LNCaP clone FGC (cell line): ENCODE data around the gene TRIL.

Source experiments
- DNase-seq: peaks from one replicate; pipeline ENCODE4 v3.0.0-alpha.2; 2011; ENCODE audit warnings: low read depth
- H3K4me3 ChIP-seq: 2 replicates; pipeline ENCODE4 v1.5.1; 2011; ENCODE audit warnings: mild to moderate bottlenecking, low read depth, low read length, control low read depth
- CTCF ChIP-seq: IDR thresholded peaks from 2 replicates; pipeline ENCODE4 v1.5.1; 2012; ENCODE audit warnings: mild to moderate bottlenecking; ENCODE audit not compliant: control insufficient read depth, insufficient read depth; ENCODE audit errors: extremely low read depth

TRIL gene

GRCh38 chr7:28937103-28937502 is 21.0 kb downstream of the TRIL start:
- no peak for DNase-seq
- H3K4me3 ChIP-seq = no peak overlapping the region
- TF ChIP-seq CTCF = no peak

- TF ChIP-seq CTCF = no peak
- no peak for DNase-seq
- H3K4me3 ChIP-seq = no peak overlapping the region
Measured at GRCh38 chr7:28933846-28934320, 24.2 kb downstream of the TRIL start.

- no peak for TF ChIP-seq CTCF
- no peak overlapping the region for H3K4me3 ChIP-seq
- no peak for DNase-seq
Measured at GRCh38 chr7:28931565-28931964, 26.6 kb downstream of the TRIL start.

- H3K4me3 ChIP-seq = peak overlapping the region; percentile 48
- DNase-seq = peak; percentile 74
- TF ChIP-seq CTCF = peak; percentile 76
Measured at GRCh38 chr7:28926871-28927597, 31.1 kb downstream of the TRIL start.

- TF ChIP-seq CTCF = peak; percentile 91
- no peak overlapping the region for H3K4me3 ChIP-seq
- peak; percentile 37 for DNase-seq
Measured at GRCh38 chr7:28922624-28923331, 35.4 kb downstream of the TRIL start.

- peak; percentile 78 for TF ChIP-seq CTCF
Measured at GRCh38 chr7:28921822-28922221, 36.3 kb downstream of the TRIL start.

More at GRCh38 chr7:28921822-28922221, 36.3 kb downstream of the TRIL start:
- H3K4me3 ChIP-seq = no peak overlapping the region
- DNase-seq = peak; percentile 26
